Neural cell (in vitro differentiated cells): ENCODE results near the gene TRIM68. TPM values are rescaled to one million over a fixed set of nuclear protein-coding genes. Genes with fewer than 3 reads are reported as not detected.

ENCODE experiments used
- H2AFZ ChIP-seq: fragments of 200-600, 300-800 bp; sonication (generic), shearing (Covaris generic); 2 replicates; pipeline ENCODE4 v1.6.0; 2014; ENCODE audit warnings: low read depth, mild to moderate bottlenecking, antibody characterized with exemption, low read length, moderate library complexity
- H3F3A ChIP-seq: fragments of 200-600 bp; shearing (Covaris generic); 2 replicates; pipeline ENCODE4 v1.6.1; 2016; ENCODE audit warnings: mild to moderate bottlenecking, moderate library complexity, mixed read lengths, antibody characterized with exemption, low read length; ENCODE audit not compliant: insufficient read depth, poor library complexity, severe bottlenecking
- H3K27ac ChIP-seq: fragments of 200-600, 300-800 bp; sonication (generic), shearing (Covaris generic); 2 replicates; pipeline ENCODE4 v1.5.1; 2014; ENCODE audit warnings: mild to moderate bottlenecking, low read length, moderate library complexity
- H3K27me3 ChIP-seq: fragments of 300-800, 200-600 bp; sonication (generic), shearing (Covaris generic); 2 replicates; pipeline ENCODE4 v1.6.0; 2014; ENCODE audit warnings: mild to moderate bottlenecking, low read depth, low read length, moderate library complexity; ENCODE audit not compliant: insufficient read depth
- H3K36me3 ChIP-seq: fragments of 300-800, 200-600 bp; sonication (generic), shearing (Covaris generic); 2 replicates; pipeline ENCODE4 v1.5.1; 2014; ENCODE audit warnings: mild to moderate bottlenecking, antibody characterized with exemption, low read length, moderate library complexity; ENCODE audit not compliant: insufficient read depth
- H3K4me2 ChIP-seq: fragments of 300-800, 200-600 bp; sonication (generic), shearing (Covaris generic); 2 replicates; pipeline ENCODE4 v1.6.0; 2014; ENCODE audit warnings: mild to moderate bottlenecking, low read length
- H3K4me3 ChIP-seq: fragments of 300-800, 200-600 bp; sonication (generic), shearing (Covaris generic); 2 replicates; pipeline ENCODE4 v1.5.1; 2014; ENCODE audit warnings: mild to moderate bottlenecking, low read length, moderate library complexity
- H3K79me2 ChIP-seq: fragments of 200-600 bp; shearing (Covaris generic); replicated peaks from 2 replicates; pipeline ENCODE4 v1.6.0; 2014; ENCODE audit warnings: mild to moderate bottlenecking, low read length, moderate library complexity; ENCODE audit not compliant: insufficient read depth
- H3K9ac ChIP-seq: fragments of 300-800, 200-600 bp; sonication (generic), shearing (Covaris generic); 2 replicates; pipeline ENCODE4 v1.6.1; 2016; ENCODE audit warnings: mild to moderate bottlenecking, low read length, mixed read lengths
- H3K9me2 ChIP-seq: fragments of 200-600 bp; shearing (Covaris generic); 2 replicates; pipeline ENCODE4 v1.6.1; 2016; ENCODE audit warnings: mild to moderate bottlenecking, low read length, mixed read lengths; ENCODE audit not compliant: insufficient read depth
- H3K9me3 ChIP-seq: fragments of 200-600, 300-800 bp; sonication (generic), shearing (Covaris generic); 2 replicates; pipeline ENCODE4 v1.6.1; 2016; ENCODE audit warnings: mild to moderate bottlenecking, mixed run types, low read length, moderate library complexity, mixed read lengths
- H4K20me1 ChIP-seq: fragments of 200-600 bp; shearing (Covaris generic); 2 replicates; pipeline ENCODE4 v1.6.1; 2016; ENCODE audit warnings: mild to moderate bottlenecking, mixed run types; ENCODE audit not compliant: insufficient read depth
- EP300 ChIP-seq: fragments of 450-650 bp; conservative IDR thresholded peaks from 2 replicates; pipeline ENCODE4 v1.6.1; 2014; ENCODE audit warnings: antibody characterized with exemption, mild to moderate bottlenecking, moderate library complexity; ENCODE audit not compliant: poor library complexity, severe bottlenecking
- EZH2 ChIP-seq: fragments of 200-600, 300-800 bp; shearing (Covaris generic), sonication (generic); IDR thresholded peaks from 2 replicates; pipeline ENCODE4 v1.6.1; 2014; ENCODE audit warnings: antibody characterized with exemption, low read length, borderline replicate concordance, mild to moderate bottlenecking; ENCODE audit not compliant: insufficient read depth, poor library complexity, severe bottlenecking
- MXI1 ChIP-seq: fragments of 450-650 bp; conservative IDR thresholded peaks from 2 replicates; pipeline ENCODE4 v1.6.1; 2014; ENCODE audit warnings: antibody characterized with exemption, mild to moderate bottlenecking; ENCODE audit not compliant: poor library complexity, severe bottlenecking
- POLR2AphosphoS5 ChIP-seq: IDR thresholded peaks from 2 replicates; pipeline ENCODE4 v1.6.1; 2012
- RAD21 ChIP-seq: fragments of 450-650 bp; conservative IDR thresholded peaks from 2 replicates; pipeline ENCODE4 v1.6.1; 2014; ENCODE audit warnings: antibody characterized with exemption, mild to moderate bottlenecking, moderate library complexity
- SMC3 ChIP-seq: fragments of 450-650 bp; conservative IDR thresholded peaks from 2 replicates; pipeline ENCODE4 v1.6.1; 2014; ENCODE audit warnings: antibody characterized with exemption, mild to moderate bottlenecking, moderate library complexity; ENCODE audit not compliant: poor library complexity
- TAF1 ChIP-seq: IDR thresholded peaks from 2 replicates; pipeline ENCODE4 v1.6.1; 2012; ENCODE audit warnings: low read depth
- polyA plus RNA-seq: library from polyadenylated mRNA; depleted of rRNA; stranded (reverse); fragments of >200 nt; gene quantifications from 2 replicates; pipeline ENCODE4 v1.2.3, GENCODE V29; 2014
- TF ChIP-seq, protein P1 (sequence below): fragments of 450-650 bp; IDR thresholded peaks from 2 replicates; pipeline ENCODE4 v1.5.1; 2014; ENCODE audit warnings: antibody characterized with exemption, mild to moderate bottlenecking, moderate library complexity; ENCODE audit not compliant: poor library complexity, severe bottlenecking
- TF ChIP-seq, protein P2 (sequence below): IDR thresholded peaks from 2 replicates; pipeline ENCODE4 v1.6.1; 2012; ENCODE audit warnings: borderline replicate concordance

The TRIM68 gene
- polyA plus RNA-seq, 1 donor from 2014 or later, result 15.3 TPM

DNA sequence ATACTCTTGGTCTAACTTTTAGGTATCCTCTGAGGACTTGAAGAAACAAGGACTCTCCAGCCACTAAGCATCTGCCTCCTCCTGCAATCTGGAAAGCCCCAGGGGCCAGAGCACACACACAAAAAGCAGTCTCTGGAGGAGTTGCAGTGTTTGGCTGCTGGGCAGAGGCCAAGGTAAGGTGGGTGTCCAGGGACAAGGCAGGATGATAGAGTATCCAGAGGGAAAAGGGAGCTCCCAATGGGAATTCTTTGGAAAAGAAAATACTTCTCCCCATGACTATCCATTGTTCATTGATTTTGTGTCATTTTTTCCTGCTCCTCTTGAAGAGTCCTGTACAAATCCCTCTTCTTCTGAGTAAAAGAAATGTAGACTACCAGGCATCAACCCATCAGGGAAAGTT lies 26.6 kb downstream of the TRIM68 start, which contains the start of gene OR52I2:
Gene OR52I2 (plus strand): TSS at position 301 of the 400 bp plus-strand sequence.
- TF ChIP-seq SMC3, result no peak
- no peak for TF ChIP-seq MXI1
- no peak for TF ChIP-seq EZH2
- no peak for TF ChIP-seq EP300
- TF ChIP-seq RAD21, result no peak
- TF ChIP-seq, protein P1, sequence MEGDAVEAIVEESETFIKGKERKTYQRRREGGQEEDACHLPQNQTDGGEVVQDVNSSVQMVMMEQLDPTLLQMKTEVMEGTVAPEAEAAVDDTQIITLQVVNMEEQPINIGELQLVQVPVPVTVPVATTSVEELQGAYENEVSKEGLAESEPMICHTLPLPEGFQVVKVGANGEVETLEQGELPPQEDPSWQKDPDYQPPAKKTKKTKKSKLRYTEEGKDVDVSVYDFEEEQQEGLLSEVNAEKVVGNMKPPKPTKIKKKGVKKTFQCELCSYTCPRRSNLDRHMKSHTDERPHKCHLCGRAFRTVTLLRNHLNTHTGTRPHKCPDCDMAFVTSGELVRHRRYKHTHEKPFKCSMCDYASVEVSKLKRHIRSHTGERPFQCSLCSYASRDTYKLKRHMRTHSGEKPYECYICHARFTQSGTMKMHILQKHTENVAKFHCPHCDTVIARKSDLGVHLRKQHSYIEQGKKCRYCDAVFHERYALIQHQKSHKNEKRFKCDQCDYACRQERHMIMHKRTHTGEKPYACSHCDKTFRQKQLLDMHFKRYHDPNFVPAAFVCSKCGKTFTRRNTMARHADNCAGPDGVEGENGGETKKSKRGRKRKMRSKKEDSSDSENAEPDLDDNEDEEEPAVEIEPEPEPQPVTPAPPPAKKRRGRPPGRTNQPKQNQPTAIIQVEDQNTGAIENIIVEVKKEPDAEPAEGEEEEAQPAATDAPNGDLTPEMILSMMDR, result no peak
- TF ChIP-seq, protein P2, sequence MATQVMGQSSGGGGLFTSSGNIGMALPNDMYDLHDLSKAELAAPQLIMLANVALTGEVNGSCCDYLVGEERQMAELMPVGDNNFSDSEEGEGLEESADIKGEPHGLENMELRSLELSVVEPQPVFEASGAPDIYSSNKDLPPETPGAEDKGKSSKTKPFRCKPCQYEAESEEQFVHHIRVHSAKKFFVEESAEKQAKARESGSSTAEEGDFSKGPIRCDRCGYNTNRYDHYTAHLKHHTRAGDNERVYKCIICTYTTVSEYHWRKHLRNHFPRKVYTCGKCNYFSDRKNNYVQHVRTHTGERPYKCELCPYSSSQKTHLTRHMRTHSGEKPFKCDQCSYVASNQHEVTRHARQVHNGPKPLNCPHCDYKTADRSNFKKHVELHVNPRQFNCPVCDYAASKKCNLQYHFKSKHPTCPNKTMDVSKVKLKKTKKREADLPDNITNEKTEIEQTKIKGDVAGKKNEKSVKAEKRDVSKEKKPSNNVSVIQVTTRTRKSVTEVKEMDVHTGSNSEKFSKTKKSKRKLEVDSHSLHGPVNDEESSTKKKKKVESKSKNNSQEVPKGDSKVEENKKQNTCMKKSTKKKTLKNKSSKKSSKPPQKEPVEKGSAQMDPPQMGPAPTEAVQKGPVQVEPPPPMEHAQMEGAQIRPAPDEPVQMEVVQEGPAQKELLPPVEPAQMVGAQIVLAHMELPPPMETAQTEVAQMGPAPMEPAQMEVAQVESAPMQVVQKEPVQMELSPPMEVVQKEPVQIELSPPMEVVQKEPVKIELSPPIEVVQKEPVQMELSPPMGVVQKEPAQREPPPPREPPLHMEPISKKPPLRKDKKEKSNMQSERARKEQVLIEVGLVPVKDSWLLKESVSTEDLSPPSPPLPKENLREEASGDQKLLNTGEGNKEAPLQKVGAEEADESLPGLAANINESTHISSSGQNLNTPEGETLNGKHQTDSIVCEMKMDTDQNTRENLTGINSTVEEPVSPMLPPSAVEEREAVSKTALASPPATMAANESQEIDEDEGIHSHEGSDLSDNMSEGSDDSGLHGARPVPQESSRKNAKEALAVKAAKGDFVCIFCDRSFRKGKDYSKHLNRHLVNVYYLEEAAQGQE, result no peak
- TF ChIP-seq POLR2AphosphoS5, result no peak
- TF ChIP-seq TAF1, result no peak
- no peak within 1 kb of the TSS for H3K4me3 ChIP-seq
- H3K9me2 ChIP-seq, result no peaks in the 10 kb centered on the region
- no peaks in the 10 kb centered on the region for H3F3A ChIP-seq
- no peaks in the 10 kb centered on the region for H3K9me3 ChIP-seq
- H3K27me3 ChIP-seq, result no peaks in the 10 kb centered on the region
- no peaks in the 10 kb centered on the region for H4K20me1 ChIP-seq
- no peak within 1 kb of the TSS for H3K4me2 ChIP-seq
- no peak within 1 kb of the TSS for H2AFZ ChIP-seq
- H3K27ac ChIP-seq, result no peak within 1 kb of the TSS
- H3K36me3 ChIP-seq, result no peaks in the 10 kb centered on the region
- no peaks in the 10 kb centered on the region for H3K79me2 ChIP-seq
- H3K9ac ChIP-seq, result no peak within 1 kb of the TSS

DNA sequence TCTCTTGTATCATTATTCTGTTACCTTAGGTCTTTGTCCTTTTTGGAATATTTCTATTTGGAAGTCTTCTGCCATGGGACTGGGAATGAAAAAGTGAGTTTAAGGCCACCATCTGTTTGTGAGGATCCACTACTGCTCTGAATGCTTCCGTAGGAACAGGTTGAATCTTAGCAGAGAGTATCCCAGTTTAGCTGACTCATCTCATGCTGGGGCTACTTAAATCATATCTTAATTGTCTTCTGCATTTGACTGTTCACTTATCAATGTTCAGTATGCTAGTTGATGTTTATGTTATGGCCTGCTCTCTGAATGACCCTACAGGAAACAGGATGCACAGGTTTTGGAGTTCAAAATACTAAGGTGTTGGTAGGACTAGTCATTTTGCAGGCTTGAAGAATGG lies 27.9 kb downstream of the TRIM68 start:
- Histone ChIP-seq H3K79me2 (no peaks in the 10 kb centered on the region), H3K9me2 (no peaks in the 10 kb centered on the region), H3K36me3 (no peaks in the 10 kb centered on the region), H3K4me2 (no peak overlapping the region), H3K4me3 (no peak overlapping the region), H3K9ac (no peak overlapping the region), H4K20me1 (no peaks in the 10 kb centered on the region), H3K27me3 (no peaks in the 10 kb centered on the region), H3K9me3 (no peaks in the 10 kb centered on the region), H2AFZ (no peak overlapping the region), H3F3A (no peaks in the 10 kb centered on the region), H3K27ac (no peak overlapping the region)
- TF ChIP-seq SMC3, result no peak
- no peak for TF ChIP-seq EP300
- no peak for TF ChIP-seq POLR2AphosphoS5
- TF ChIP-seq MXI1, result no peak
- no peak for TF ChIP-seq EZH2
- TF ChIP-seq, protein P2, result no peak
- TF ChIP-seq TAF1, result no peak
- TF ChIP-seq RAD21, result no peak
- TF ChIP-seq, protein P1, result no peak
